Neural cell (in vitro differentiated cells): ENCODE results near the gene SLC27A1. TPM values are rescaled to one million over a fixed set of nuclear protein-coding genes. Genes with fewer than 3 reads are reported as not detected.

Experiments used
- H2AFZ ChIP-seq: fragments of 200-600, 300-800 bp; sonication (generic), shearing (Covaris generic); 2 replicates; pipeline ENCODE4 v1.6.0; 2014; ENCODE audit warnings: low read depth, mild to moderate bottlenecking, antibody characterized with exemption, low read length, moderate library complexity
- H3F3A ChIP-seq: fragments of 200-600 bp; shearing (Covaris generic); 2 replicates; pipeline ENCODE4 v1.6.1; 2016; ENCODE audit warnings: mild to moderate bottlenecking, moderate library complexity, mixed read lengths, antibody characterized with exemption, low read length; ENCODE audit not compliant: insufficient read depth, poor library complexity, severe bottlenecking
- H3K27ac ChIP-seq: fragments of 200-600, 300-800 bp; sonication (generic), shearing (Covaris generic); 2 replicates; pipeline ENCODE4 v1.5.1; 2014; ENCODE audit warnings: mild to moderate bottlenecking, low read length, moderate library complexity
- H3K27me3 ChIP-seq: fragments of 300-800, 200-600 bp; sonication (generic), shearing (Covaris generic); 2 replicates; pipeline ENCODE4 v1.6.0; 2014; ENCODE audit warnings: mild to moderate bottlenecking, low read depth, low read length, moderate library complexity; ENCODE audit not compliant: insufficient read depth
- H3K36me3 ChIP-seq: fragments of 300-800, 200-600 bp; sonication (generic), shearing (Covaris generic); 2 replicates; pipeline ENCODE4 v1.5.1; 2014; ENCODE audit warnings: mild to moderate bottlenecking, antibody characterized with exemption, low read length, moderate library complexity; ENCODE audit not compliant: insufficient read depth
- H3K4me2 ChIP-seq: fragments of 300-800, 200-600 bp; sonication (generic), shearing (Covaris generic); 2 replicates; pipeline ENCODE4 v1.6.0; 2014; ENCODE audit warnings: mild to moderate bottlenecking, low read length
- H3K4me3 ChIP-seq: fragments of 300-800, 200-600 bp; sonication (generic), shearing (Covaris generic); 2 replicates; pipeline ENCODE4 v1.5.1; 2014; ENCODE audit warnings: mild to moderate bottlenecking, low read length, moderate library complexity
- H3K79me2 ChIP-seq: fragments of 200-600 bp; shearing (Covaris generic); replicated peaks from 2 replicates; pipeline ENCODE4 v1.6.0; 2014; ENCODE audit warnings: mild to moderate bottlenecking, low read length, moderate library complexity; ENCODE audit not compliant: insufficient read depth
- H3K9ac ChIP-seq: fragments of 300-800, 200-600 bp; sonication (generic), shearing (Covaris generic); 2 replicates; pipeline ENCODE4 v1.6.1; 2016; ENCODE audit warnings: mild to moderate bottlenecking, low read length, mixed read lengths
- H3K9me2 ChIP-seq: fragments of 200-600 bp; shearing (Covaris generic); 2 replicates; pipeline ENCODE4 v1.6.1; 2016; ENCODE audit warnings: mild to moderate bottlenecking, low read length, mixed read lengths; ENCODE audit not compliant: insufficient read depth
- H3K9me3 ChIP-seq: fragments of 200-600, 300-800 bp; sonication (generic), shearing (Covaris generic); 2 replicates; pipeline ENCODE4 v1.6.1; 2016; ENCODE audit warnings: mild to moderate bottlenecking, mixed run types, low read length, moderate library complexity, mixed read lengths
- H4K20me1 ChIP-seq: fragments of 200-600 bp; shearing (Covaris generic); 2 replicates; pipeline ENCODE4 v1.6.1; 2016; ENCODE audit warnings: mild to moderate bottlenecking, mixed run types; ENCODE audit not compliant: insufficient read depth
- EP300 ChIP-seq: fragments of 450-650 bp; conservative IDR thresholded peaks from 2 replicates; pipeline ENCODE4 v1.6.1; 2014; ENCODE audit warnings: antibody characterized with exemption, mild to moderate bottlenecking, moderate library complexity; ENCODE audit not compliant: poor library complexity, severe bottlenecking
- EZH2 ChIP-seq: fragments of 200-600, 300-800 bp; shearing (Covaris generic), sonication (generic); IDR thresholded peaks from 2 replicates; pipeline ENCODE4 v1.6.1; 2014; ENCODE audit warnings: antibody characterized with exemption, low read length, borderline replicate concordance, mild to moderate bottlenecking; ENCODE audit not compliant: insufficient read depth, poor library complexity, severe bottlenecking
- MXI1 ChIP-seq: fragments of 450-650 bp; conservative IDR thresholded peaks from 2 replicates; pipeline ENCODE4 v1.6.1; 2014; ENCODE audit warnings: antibody characterized with exemption, mild to moderate bottlenecking; ENCODE audit not compliant: poor library complexity, severe bottlenecking
- POLR2AphosphoS5 ChIP-seq: IDR thresholded peaks from 2 replicates; pipeline ENCODE4 v1.6.1; 2012
- RAD21 ChIP-seq: fragments of 450-650 bp; conservative IDR thresholded peaks from 2 replicates; pipeline ENCODE4 v1.6.1; 2014; ENCODE audit warnings: antibody characterized with exemption, mild to moderate bottlenecking, moderate library complexity
- SMC3 ChIP-seq: fragments of 450-650 bp; conservative IDR thresholded peaks from 2 replicates; pipeline ENCODE4 v1.6.1; 2014; ENCODE audit warnings: antibody characterized with exemption, mild to moderate bottlenecking, moderate library complexity; ENCODE audit not compliant: poor library complexity
- TAF1 ChIP-seq: IDR thresholded peaks from 2 replicates; pipeline ENCODE4 v1.6.1; 2012; ENCODE audit warnings: low read depth
- polyA plus RNA-seq: library from polyadenylated mRNA; depleted of rRNA; stranded (reverse); fragments of >200 nt; gene quantifications from 2 replicates; pipeline ENCODE4 v1.2.3, GENCODE V29; 2014
- TF ChIP-seq, protein P1 (sequence below): IDR thresholded peaks from 2 replicates; pipeline ENCODE4 v1.6.1; 2012; ENCODE audit warnings: borderline replicate concordance
- TF ChIP-seq, protein P2 (sequence below): fragments of 450-650 bp; IDR thresholded peaks from 2 replicates; pipeline ENCODE4 v1.5.1; 2014; ENCODE audit warnings: antibody characterized with exemption, mild to moderate bottlenecking, moderate library complexity; ENCODE audit not compliant: poor library complexity, severe bottlenecking

SLC27A1 gene
- polyA plus RNA-seq, 1 donor from 2014 or later, result 22.0 TPM

DNA sequence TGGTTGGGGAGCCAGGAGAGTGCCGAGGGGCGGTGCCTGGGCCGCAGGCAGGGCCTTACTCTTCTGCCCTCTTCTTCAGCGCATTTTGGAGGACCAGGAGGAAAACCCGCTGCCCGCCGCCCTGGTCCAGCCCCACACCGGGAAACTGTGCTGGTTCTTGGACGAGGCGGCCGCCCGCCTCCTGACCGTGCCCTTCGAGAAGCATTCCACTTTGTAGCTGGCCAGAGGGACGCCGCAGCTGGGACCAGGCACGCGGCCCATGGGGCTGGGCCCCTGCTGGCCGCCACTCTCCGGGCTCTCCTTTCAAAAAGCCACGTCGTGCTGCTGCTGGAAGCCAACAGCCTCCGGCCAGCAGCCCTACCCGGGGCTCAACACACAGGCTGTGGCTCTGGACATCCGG lies 50.5 kb downstream of the SLC27A1 start:
- Histone ChIP-seq H3K9me3 (peaks cover 12% of the 10 kb centered on the region), H3F3A (no peaks in the 10 kb centered on the region), H2AFZ (no peak overlapping the region), H3K27me3 (no peaks in the 10 kb centered on the region), H3K79me2 (no peaks in the 10 kb centered on the region), H3K9ac (no peak overlapping the region), H3K27ac (no peak overlapping the region), H3K4me3 (no peak overlapping the region), H4K20me1 (no peaks in the 10 kb centered on the region), H3K9me2 (no peaks in the 10 kb centered on the region), H3K36me3 (peaks cover 8% of the 10 kb centered on the region), H3K4me2 (no peak overlapping the region)
- TF ChIP-seq EZH2, result no peak

DNA sequence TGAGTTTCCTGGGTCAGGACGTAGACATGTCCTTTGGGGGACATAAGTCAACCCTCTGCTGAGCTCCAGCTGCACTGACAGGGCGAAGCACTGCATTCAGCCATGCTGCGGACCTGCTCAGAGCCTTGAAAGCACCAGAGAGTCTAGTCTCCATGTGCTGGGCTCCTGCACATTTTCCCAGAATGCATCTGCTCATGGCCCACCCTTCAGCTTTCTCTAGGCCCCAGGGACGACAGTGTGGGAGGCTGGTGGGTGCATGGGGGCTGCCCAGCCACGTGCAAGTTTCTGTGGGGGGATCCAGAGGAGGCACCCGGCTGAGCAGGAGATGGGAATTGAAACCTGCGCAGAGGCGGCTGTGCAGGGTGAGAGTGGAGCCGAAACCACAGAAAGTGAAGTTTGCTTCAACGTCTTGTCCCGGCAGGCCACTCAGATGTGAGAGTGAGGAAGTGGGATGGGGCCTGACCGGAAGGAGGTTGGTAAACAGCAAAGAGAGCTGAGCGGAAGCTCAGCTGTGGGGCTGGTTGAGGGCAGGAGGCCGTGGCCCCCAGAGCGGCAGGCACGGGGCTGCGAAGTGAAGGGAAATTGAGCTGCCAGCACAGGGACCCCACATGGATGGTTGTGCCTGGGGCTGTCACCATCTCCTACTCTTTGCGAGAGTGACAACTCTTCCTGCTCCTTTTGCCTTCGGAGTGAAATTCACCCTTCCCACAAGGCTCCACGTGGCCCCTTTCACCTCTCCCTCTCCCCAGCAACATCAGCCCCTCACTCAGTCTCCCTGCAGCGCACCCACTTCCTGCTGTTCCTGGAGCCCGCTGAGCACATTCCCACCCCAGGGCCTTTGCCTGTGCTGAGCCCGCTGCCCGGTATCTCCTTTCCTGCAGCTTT lies 52.9 kb downstream of the SLC27A1 start:
- Histone ChIP-seq H3K4me3 (no peak overlapping the region), H3K9ac (no peak overlapping the region), H2AFZ (no peak overlapping the region), H3K79me2 (no peaks in the 10 kb centered on the region), H3K27ac (no peak overlapping the region), H3K36me3 (no peaks in the 10 kb centered on the region), H3K9me3 (peaks cover 4% of the 10 kb centered on the region), H4K20me1 (no peaks in the 10 kb centered on the region), H3F3A (no peaks in the 10 kb centered on the region), H3K27me3 (no peaks in the 10 kb centered on the region), H3K9me2 (no peaks in the 10 kb centered on the region), H3K4me2 (no peak overlapping the region)
- TF ChIP-seq EP300 (no peak), SMC3 (no peak), TAF1 (no peak), MXI1 (no peak), POLR2AphosphoS5 (no peak), EZH2 (no peak), RAD21 (no peak)
- TF ChIP-seq, protein P1, sequence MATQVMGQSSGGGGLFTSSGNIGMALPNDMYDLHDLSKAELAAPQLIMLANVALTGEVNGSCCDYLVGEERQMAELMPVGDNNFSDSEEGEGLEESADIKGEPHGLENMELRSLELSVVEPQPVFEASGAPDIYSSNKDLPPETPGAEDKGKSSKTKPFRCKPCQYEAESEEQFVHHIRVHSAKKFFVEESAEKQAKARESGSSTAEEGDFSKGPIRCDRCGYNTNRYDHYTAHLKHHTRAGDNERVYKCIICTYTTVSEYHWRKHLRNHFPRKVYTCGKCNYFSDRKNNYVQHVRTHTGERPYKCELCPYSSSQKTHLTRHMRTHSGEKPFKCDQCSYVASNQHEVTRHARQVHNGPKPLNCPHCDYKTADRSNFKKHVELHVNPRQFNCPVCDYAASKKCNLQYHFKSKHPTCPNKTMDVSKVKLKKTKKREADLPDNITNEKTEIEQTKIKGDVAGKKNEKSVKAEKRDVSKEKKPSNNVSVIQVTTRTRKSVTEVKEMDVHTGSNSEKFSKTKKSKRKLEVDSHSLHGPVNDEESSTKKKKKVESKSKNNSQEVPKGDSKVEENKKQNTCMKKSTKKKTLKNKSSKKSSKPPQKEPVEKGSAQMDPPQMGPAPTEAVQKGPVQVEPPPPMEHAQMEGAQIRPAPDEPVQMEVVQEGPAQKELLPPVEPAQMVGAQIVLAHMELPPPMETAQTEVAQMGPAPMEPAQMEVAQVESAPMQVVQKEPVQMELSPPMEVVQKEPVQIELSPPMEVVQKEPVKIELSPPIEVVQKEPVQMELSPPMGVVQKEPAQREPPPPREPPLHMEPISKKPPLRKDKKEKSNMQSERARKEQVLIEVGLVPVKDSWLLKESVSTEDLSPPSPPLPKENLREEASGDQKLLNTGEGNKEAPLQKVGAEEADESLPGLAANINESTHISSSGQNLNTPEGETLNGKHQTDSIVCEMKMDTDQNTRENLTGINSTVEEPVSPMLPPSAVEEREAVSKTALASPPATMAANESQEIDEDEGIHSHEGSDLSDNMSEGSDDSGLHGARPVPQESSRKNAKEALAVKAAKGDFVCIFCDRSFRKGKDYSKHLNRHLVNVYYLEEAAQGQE, result no peak
- TF ChIP-seq, protein P2, sequence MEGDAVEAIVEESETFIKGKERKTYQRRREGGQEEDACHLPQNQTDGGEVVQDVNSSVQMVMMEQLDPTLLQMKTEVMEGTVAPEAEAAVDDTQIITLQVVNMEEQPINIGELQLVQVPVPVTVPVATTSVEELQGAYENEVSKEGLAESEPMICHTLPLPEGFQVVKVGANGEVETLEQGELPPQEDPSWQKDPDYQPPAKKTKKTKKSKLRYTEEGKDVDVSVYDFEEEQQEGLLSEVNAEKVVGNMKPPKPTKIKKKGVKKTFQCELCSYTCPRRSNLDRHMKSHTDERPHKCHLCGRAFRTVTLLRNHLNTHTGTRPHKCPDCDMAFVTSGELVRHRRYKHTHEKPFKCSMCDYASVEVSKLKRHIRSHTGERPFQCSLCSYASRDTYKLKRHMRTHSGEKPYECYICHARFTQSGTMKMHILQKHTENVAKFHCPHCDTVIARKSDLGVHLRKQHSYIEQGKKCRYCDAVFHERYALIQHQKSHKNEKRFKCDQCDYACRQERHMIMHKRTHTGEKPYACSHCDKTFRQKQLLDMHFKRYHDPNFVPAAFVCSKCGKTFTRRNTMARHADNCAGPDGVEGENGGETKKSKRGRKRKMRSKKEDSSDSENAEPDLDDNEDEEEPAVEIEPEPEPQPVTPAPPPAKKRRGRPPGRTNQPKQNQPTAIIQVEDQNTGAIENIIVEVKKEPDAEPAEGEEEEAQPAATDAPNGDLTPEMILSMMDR, result no peak
